Activated CD8-positive, alpha-beta memory T cell treated with anti-CD3 and anti-CD28 coated beads for 1 hour (primary cell): ENCODE measurements around the gene KCNJ14.

Experiments used
- DNase-seq, 2 donors: peaks; one replicate each; pipeline ENCODE4 v3.0.0-alpha.2; 2020; ENCODE audit warnings: low read depth in 1 of 2; ENCODE audit errors: extremely low read depth in 1 of 2

The KCNJ14 gene

DNA sequence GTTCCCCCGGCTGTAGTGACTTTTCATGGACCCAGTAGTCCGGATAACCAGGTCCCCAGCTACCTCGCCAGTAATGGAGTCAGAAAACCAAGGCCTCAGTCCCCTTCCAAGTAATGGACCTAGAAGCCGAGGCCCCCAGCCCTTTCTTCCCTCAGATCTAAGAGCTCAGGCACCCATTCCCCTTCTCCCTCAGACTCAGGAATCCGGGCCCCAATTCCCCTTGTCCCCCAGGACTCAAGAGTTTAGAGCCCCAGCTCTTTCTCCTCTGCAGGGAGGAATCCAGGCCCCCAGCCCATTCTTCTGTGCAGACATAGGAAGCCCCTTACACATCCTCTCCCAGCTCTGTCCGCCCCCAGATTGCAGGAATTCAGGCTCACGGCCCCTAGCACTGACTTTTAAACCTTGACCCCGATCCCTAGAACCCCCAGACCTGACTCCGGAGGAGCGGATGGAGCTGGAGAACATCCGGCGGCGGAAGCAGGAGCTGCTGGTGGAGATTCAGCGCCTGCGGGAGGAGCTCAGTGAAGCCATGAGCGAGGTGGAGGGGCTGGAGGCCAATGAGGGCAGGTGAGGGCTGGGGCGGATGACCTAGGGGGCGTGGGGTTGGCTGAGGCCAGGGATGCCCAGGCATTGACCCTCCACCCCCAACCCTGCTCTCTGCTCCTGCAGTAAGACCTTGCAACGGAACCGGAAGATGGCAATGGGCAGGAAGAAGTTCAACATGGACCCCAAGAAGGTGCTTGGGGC is 14.7 kb downstream of the KCNJ14 start:
- DNase-seq, result no peak

DNA sequence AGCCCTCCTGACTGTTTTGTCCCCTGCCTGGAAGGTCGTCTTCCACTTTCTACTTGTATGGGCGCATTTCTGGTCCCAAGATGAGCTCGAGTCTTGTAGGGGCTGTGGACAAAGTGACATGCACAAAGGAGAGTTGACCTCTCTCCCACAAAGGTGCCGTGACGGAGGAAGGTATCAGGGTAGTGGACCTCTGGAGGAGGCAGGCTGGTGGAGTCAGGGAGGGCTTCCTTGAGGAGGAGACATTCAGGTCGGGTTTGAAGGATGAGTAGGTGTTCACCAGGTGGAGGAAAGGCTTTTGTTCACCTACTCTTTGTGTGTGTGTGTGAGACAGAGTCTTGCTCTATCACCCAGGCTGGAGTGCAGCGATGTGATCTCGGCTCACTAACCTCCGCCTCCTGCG is 15.5 kb downstream of the KCNJ14 start:
- no peak for DNase-seq

DNA sequence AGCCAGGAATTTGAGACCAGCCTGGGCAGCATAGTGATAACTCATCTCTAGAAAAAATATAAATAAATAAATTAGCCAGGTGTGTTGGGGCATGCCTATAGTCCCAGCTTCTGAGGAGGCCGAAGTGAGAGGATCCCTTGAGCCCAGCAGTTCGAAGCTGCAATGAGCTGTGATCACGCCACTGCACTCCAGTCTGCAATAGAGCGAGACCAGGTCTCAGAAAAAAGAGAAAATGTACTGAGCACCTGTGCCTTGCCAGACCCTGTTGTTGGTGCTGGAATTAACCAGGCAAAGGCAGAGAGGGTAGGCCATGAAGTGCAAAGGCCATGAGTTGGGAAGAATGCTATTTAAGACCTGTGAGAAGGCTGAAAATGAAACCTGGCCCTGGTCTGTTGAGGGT is 16.5 kb downstream of the KCNJ14 start:
- no peak for DNase-seq

DNA sequence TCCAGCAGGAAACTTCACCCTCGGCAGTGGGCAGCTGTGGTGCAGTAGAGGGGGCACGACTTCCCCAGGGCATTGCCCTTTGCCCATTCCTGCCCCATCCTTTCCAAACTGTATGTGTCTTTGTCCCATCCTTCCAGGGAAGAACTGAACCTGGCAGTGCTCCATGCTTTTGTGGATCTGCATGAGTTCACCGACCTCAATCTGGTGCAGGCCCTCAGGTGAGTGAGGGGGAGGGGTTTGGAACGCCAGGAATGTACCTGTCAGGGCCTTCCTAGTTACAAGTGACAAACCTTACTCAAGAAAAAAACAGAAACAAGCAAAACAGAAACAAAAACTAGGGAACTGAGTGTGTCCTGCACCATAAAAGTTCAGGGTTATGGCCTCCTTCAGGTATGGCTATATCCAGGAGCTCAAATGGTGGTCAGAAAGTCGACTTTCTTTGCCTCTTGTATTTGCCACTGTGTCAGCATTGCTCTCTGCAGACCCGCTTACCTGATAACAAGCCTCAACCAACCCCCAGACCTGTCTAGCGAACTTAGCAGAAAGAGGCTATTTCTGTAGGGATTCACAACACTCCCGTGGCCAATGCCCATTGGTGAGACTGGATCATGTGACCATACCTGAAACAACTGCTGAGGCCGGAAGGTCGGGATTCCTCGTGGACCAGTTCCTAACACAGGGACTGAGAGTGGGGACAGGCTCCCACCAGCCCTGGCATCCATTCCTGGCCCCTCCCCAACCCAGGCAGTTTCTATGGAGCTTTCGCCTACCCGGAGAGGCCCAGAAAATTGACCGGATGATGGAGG is 18.0 kb downstream of the KCNJ14 start:
- DNase-seq, result no peak

DNA sequence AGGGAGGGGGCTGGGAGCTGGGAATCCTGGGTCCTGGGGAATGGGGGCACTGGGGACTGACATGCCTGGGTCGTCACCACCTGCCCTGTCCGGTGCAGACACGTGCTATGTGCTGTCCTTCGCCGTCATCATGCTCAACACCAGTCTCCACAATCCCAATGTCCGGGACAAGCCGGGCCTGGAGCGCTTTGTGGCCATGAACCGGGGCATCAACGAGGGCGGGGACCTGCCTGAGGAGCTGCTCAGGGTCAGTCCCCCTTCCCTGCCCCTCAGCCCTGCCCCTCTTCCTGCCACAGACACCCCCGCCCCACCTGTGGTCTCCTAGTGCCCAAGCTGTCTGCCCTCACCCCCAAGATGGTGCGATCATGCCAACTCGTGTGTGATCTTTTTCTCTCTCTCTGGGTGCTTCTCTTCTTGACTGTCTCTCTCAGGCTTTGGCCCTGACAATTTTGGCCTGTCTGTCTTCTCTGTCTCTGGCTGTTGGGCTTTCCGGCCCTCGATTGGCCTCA is 18.8 kb downstream of the KCNJ14 start:
- no peak for DNase-seq

DNA sequence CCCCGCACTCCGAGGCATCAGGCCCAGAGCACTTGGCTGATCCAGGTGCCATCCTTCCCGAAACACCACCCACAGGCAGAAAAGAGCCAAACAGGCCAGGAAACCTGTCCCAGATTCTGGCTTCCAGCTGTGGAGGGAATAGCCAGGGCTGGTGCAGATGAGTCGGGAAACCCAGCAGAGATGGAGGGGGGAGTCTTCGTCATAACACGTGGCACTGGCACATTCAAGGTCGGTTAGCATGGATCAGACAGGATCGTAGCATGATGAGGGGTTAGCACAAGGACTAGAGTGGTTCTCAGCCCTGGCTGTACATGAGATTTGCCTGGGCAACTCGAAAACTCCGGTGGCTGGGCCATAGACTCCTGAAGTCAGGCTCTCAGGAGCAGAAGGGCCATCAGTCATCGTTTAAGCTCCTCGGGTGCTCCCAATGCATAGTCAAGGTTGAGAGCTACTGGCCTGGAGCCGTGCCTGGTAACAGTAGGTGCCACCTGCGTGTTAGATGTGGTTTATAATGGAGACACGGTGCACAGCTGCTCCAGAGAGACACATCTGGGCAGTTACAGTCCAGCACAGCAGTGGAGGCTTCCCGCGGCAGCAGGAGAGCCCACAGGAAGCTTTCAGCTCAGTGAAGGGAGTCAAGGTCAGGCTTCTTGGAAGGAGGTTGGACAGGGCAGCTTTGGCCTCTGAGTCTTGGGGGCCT is 20.1 kb downstream of the KCNJ14 start:
- DNase-seq, result no peak

DNA sequence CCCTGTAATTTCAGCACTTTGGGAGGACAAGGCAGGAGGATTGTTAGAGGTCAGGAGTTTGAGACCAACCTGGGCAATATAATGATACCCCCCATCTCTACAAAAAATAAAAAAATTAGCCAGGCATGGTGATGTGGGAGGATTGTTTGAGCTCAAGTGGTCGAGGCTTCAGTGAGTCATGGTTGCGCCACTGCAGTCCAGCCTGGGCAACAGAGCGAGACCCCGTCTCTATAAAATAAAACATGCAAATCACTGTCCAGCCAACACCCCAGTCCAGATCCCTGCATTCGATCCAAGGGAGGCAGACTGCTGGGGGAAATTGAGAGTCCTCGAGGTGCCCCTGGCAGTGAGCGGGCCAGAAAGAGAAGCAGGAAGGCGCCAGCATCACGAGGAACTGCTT is 20.8 kb downstream of the KCNJ14 start:
- DNase-seq, result no peak

DNA sequence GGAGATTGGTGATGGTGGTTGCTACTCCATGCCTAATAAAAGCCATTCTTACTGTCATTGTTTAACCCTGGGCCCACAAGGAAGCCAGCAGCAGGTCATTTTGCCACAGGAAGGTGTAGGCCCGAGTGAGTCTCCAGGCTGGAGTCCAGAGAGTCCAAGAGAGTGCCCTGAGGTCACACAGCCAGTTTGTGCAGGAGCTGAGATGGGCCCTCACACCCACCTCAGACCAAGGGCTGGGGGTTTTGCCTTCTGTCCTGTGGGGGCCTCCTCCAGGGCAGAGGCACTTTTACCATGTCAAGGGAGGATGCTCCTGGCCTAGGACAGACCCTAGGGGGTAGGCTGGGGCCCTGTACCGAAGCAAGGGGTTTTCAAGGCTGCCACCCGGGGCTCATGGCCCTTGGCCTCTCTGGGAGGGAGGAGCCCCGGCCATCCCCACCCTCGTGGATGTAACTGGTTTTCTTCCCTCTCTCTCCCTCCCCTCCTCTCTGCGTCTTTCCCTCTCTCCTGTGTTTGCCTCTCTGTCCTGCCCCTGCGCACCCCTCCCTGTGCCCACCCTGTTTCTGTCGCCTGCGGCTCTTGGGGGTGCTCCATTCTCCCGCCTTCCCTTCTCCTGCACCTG is 21.8 kb downstream of the KCNJ14 start:
- no peak for DNase-seq

DNA sequence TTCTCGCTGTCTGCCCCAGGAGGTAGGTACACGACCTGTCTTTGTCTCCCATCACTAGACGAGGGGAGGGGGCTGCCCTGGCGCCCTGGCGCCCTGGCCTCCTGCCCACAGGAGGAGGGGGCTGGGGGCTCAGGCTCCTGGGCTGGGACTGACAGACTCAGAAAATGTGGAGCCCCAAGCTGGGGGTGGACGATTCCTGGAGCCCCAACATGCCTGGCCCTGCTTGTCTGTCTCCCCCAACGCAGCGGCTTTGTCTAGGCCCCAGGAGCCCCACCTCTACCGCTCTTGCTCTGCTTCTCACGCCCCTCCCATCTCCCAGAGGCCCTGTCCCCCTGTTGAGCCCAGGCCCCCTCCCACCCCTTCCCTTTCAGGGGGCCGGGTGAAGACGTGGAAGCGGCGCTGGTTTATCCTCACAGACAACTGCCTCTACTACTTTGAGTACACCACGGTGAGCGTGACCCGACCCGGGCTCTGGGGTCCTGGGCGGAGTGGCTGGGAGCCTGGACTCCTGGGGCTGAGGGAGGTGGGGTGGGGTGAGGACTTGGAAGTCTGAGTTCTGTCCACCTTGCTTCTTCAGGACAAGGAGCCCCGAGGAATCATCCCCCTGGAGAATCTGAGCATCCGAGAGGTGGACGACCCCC is 22.4 kb downstream of the KCNJ14 start:
- no peak for DNase-seq

DNA sequence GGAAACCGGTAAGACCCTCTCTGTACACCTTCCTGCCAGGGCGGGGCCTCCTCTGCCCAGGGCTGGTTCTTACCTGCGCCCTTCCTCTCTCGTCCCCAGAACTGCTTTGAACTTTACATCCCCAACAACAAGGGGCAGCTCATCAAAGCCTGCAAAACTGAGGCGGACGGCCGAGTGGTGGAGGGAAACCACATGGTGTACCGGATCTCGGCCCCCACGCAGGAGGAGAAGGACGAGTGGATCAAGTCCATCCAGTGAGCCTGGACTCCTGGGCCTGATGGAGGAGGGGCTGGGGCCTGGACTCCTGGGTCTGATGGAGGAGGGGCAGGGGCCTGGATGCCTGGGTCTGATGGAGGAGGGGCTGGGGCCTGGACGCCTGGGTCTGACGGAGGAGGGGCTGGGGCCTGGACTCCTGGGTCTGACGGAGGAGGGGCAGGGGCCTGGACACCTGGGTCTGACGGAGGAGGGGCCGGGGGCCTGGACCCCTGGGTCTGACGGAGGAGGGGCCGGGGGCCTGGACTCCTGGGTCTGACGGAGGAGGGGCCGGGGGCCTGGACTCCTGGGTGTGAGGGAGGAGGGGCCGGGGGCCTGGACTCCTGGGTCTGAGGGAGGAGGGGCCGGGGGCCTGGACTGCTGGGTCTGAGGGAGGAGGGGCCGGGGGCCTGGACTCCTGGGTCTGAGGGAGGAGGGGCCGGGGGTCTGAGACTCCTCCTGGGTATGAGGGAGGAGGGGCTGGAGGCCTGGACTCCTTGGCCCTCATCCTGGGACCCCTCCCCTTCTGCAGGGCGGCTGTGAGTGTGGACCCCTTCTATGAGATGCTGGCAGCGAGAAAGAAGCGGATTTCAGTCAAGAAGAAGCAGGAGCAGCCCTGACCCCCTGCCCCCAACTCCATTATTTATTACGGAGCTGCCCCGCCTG is 23.2 kb downstream of the KCNJ14 start:
- DNase-seq, result no peak

DNA sequence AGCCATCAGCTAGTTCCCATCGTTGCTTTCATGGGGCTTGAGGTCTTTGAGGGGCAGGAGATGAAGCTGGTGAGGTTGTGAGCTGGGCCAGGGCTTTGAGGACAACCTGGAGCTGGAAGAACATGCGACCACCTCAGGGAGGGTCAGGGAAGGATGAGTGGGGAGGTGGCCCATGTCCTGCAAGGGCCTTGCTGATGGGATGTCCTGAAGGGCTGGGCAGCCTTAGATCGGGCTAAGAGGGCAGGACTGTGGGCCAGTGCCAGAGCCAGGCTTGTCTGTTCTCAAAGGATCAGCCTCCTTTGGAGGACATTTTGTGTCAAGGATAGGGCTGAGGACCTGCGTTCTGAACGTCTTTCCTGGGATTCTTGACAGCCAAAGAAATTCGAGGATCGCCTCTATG is 24.3 kb downstream of the KCNJ14 start:
- DNase-seq, result no peak

DNA sequence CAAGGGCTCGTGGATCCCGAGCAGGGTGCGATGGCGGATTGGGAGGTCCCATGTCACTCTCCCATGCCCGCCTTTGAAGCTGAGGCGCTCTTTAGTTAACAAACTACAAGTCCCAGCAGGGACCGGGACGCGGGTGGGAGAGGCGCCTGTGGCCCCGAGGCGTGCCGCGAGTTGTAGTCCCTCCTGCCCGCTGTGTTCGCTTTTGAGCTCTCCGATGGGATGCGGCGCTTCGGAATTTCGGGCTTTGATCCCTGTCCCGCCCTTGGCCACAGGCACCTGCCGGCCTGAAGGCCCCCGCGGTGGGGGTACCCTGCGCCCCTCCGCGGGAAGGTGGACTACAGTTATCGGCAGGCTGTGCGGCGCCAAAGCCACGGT is 24.8 kb downstream of the KCNJ14 start:
- no peak for DNase-seq

DNA sequence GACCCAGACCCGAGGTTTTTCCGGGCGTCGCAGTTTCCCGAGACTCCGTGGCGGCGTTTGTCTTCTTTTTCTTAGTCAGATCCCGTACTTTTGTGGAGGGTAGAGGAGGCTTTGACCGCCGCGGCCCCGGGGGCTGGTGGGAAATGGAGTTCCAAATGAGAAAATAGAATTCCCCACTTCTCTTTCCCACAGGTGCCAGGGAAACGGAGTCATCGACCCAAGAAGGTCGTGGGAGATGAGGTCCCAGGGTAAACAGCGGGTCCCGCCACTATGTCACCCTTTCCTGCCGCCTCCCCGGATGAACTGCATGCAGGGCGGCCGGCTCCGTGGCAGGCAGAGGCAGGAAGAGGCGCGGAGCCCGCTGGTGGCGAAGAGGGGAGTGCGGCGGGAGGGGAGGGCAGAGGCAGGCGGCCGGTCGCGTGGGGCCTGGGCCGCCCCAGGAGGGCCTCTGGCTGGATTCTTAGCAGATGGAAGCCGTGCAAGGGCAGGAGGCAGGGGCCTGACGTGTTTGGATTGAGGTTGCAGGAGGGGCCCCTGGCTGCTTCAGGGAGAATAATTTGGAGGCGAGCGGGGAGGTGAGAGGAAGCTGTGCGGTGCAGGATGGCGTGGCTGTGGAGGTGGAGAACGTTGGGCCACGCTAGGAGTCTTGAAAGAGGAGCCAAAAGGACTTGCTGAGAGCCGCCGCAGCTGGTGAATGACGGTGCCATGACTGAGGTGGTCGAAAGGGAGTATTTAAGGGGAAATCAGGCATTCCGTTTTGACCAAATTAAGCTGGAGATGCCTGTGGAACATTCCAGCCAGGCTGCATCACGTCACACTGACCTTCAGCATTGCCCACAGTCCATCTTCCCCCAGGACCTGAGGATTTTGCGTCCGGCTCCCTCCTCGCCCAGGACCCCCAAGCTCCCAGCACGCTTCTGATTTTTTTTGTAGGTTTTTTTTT is 25.5 kb downstream of the KCNJ14 start:
- DNase-seq, result peak in 1 of 2 donors; percentile 41

DNA sequence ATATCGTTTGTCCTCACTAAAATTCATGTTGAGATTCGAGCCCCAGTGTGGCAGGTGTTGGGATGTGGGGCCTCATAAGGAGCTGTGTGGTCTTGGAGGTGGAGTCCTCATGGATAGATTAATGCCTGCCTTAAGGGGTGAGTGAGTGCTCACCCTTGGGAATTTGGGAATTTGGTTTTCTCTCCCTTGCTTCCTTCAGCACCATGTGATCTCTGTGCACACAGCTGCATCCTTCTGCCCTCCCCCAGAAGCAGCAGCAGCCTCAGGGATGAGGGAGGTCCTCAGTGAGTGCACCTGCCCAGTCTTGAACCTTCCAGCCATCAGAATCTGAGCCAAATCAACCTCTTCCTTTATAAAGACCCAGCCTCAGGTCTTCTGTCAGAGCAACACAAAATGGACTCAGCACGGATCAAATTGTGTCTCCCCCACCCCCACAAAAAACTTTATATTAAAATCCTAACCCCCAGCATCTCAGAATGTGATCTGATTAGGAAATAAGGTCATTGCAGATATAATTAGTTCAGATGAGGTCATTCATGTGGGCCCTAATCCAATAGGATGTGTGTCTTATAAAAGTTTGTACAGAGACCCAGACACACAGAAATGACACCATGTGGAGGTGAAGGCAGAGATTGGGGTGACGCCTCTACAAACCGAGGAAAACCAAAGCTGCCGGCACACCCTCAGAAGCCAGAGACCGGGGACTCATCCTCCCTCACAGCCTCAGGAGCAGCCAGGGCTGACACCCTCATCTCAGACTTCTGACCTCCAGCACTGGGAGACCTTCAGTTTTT is 26.7 kb downstream of the KCNJ14 start:
- DNase-seq, result no peak

DNA sequence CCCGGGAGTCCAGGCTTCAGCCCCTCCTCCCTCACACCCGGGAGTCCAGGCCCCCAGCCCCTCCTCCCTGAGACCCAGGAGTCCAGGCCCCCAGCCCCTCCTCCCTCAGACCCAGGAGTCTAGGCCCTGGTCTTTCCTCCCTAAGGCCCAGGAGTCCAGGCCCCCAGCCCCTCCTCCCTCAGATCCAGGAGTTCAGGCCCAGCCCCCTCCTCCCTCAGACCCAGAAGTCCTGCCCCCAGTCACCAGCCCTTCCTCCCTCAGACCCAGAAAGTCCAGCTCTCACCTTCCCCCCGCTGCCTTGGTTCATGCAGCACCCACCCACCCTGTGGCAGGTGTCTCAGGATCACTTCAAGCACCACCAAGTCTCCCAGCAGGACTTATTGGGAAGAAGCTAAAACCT is 27.9 kb downstream of the KCNJ14 start:
- DNase-seq, result no peak

DNA sequence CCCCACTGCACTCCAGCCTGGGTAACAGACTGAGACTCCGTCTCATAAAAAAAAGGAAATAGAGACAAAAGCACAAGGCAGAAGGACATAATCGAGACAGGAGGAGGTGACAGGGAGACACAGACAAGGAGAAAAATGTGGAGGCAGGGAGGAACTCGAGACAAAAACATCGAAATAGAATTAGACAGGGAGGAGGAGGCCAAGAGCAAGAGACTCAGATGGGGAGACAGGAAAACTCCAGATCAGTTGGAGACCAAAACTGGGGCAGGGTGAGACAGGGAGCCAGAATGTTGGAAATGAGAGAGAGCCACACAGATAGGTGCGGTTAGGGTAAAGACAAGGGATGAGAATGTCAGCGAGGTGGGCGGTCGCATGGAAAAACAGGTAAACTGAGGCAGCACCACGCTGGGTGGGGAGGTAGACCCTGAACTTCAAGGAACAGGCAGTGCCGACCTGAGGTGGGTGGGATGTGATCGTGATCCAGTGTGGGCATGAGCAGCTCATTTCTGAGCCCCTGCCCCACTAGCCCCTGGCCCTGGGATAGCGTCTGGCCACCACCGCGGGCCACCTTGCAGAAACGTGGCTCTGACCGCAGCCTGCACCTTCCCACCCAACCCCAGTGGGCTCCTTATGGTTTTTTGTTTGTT is 29.0 kb downstream of the KCNJ14 start:
- no peak for DNase-seq

DNA sequence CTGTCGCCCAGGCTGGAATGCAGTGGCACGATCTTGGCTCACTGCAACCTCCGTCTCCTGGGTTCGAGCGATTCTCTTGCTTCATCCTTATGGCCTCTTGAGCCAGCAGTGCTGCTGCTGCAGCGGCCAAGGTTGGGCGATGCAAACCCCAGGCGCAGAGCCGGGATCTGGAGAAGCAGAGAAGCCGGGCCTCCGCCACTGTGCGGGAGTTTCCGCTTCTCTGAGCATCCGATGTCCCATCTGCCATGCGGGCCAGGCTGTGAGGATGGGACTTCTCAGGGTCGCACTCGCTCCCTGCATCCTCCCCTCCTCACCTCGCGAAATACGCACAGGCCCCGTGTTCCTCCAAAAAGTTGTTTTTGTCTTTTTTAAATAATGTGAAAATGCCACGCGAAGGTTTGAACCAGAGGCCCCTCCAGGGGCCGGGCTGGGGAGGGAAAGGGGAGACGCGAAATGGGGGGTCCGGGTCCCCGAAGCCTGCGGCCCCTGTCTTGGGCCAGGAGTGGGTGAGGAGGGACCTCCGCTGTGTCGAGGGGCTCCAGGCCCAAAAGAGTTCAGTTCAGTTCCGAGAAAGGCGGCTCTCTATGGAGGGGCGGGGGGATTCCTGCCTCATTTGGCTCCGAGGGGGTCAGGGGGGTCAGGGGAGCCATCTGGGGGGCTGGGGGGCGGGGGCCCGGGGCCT is 29.7 kb downstream of the KCNJ14 start:
- no peak for DNase-seq
